ENCODE data around the gene RASA4B. TPM values are rescaled to one million over a fixed set of nuclear protein-coding genes. Genes with fewer than 3 reads are reported as not detected.
"Not testable (repeated sequence)": the region's sequence is repeated elsewhere in the genome, so short reads cannot be mapped to it uniquely, and the experiment has no call there.

Gene RASA4B
- total RNA-seq, 3 donors from 2014 or later = 8.0 to 30.8 (median 12.2) TPM

GRCh38 chr7:102497308-102497707 lies 20.3 kb downstream of the RASA4B start:
- H3K36me3 ChIP-seq (ENCODE audit: low read depth); ATAC-seq; intact Hi-C loops (cut with DNase I, micrococcal nuclease); H3K4me3 ChIP-seq; H3K9me3 ChIP-seq; H3K4me1 ChIP-seq (ENCODE audit: low read depth): not testable (repeated sequence)
- DNase-seq = peak in 2 of 3 donors; percentile 10 to 34

- H3K9me3 ChIP-seq; ATAC-seq; H3K4me1 ChIP-seq (ENCODE audit: low read depth); H3K36me3 ChIP-seq (ENCODE audit: low read depth); intact Hi-C loops (cut with DNase I, micrococcal nuclease); H3K4me3 ChIP-seq: not testable (repeated sequence)
- peak in 2 of 3 donors; percentile 12 to 23 for DNase-seq
Measured at GRCh38 chr7:102496861-102497260, 20.7 kb downstream of the RASA4B start.

- H3K36me3 ChIP-seq (ENCODE audit: low read depth); DNase-seq; intact Hi-C loops (cut with DNase I, micrococcal nuclease); H3K9me3 ChIP-seq; H3K4me3 ChIP-seq; H3K4me1 ChIP-seq (ENCODE audit: low read depth): not testable (repeated sequence)
- ATAC-seq = peak; percentile 57
Measured at GRCh38 chr7:102494473-102495149, 23.0 kb downstream of the RASA4B start.

- H3K4me3 ChIP-seq; H3K4me1 ChIP-seq (ENCODE audit: low read depth); H3K36me3 ChIP-seq (ENCODE audit: low read depth); ATAC-seq; intact Hi-C loops (cut with DNase I, micrococcal nuclease); H3K9me3 ChIP-seq: not testable (repeated sequence)
- peak; percentile 29 to 51 (median 46) for DNase-seq
Measured at GRCh38 chr7:102494026-102494425, 23.6 kb downstream of the RASA4B start.

- ATAC-seq = peak; percentile 74
- DNase-seq = not testable (repeated sequence)
Measured at GRCh38 chr7:102493220-102493935, 24.2 kb downstream of the RASA4B start.

GRCh38 chr7:102490529-102491075 lies 27.0 kb downstream of the RASA4B start:
- H3K4me1 ChIP-seq (ENCODE audit: low read depth); H3K36me3 ChIP-seq (ENCODE audit: low read depth); H3K9me3 ChIP-seq; intact Hi-C loops (cut with DNase I, micrococcal nuclease); H3K4me3 ChIP-seq: not testable (repeated sequence)
- DNase-seq = peak; percentile 87 to 98 (median 93)
- ATAC-seq = peak; percentile 81

More at GRCh38 chr7:102493220-102493935, 24.2 kb downstream of the RASA4B start:
- intact Hi-C loops (cut with DNase I, micrococcal nuclease); H3K4me1 ChIP-seq (ENCODE audit: low read depth); H3K4me3 ChIP-seq; H3K36me3 ChIP-seq (ENCODE audit: low read depth); H3K9me3 ChIP-seq: not testable (repeated sequence)

GRCh38 chr7:102484317-102484716 lies 33.3 kb downstream of the RASA4B start:
- H3K4me1 ChIP-seq (ENCODE audit: low read depth); H3K4me3 ChIP-seq; intact Hi-C loops (cut with DNase I, micrococcal nuclease); ATAC-seq; H3K36me3 ChIP-seq (ENCODE audit: low read depth); H3K9me3 ChIP-seq; DNase-seq: not testable (repeated sequence)

- DNase-seq; ATAC-seq; intact Hi-C loops (cut with DNase I, micrococcal nuclease); H3K9me3 ChIP-seq; H3K4me1 ChIP-seq (ENCODE audit: low read depth); H3K4me3 ChIP-seq; H3K36me3 ChIP-seq (ENCODE audit: low read depth): not testable (repeated sequence)
Measured at GRCh38 chr7:102481962-102482361, 35.6 kb downstream of the RASA4B start.

- ATAC-seq; H3K36me3 ChIP-seq (ENCODE audit: low read depth); intact Hi-C loops (cut with DNase I, micrococcal nuclease); H3K4me1 ChIP-seq (ENCODE audit: low read depth); H3K4me3 ChIP-seq; H3K9me3 ChIP-seq: not testable (repeated sequence)
- peak; percentile 44 to 67 (median 63) for DNase-seq
Measured at GRCh38 chr7:102479982-102480637, 37.5 kb downstream of the RASA4B start.

- DNase-seq; H3K4me1 ChIP-seq (ENCODE audit: low read depth); H3K4me3 ChIP-seq; ATAC-seq; H3K36me3 ChIP-seq (ENCODE audit: low read depth); H3K9me3 ChIP-seq; intact Hi-C loops (cut with DNase I, micrococcal nuclease): not testable (repeated sequence)
Measured at GRCh38 chr7:102479209-102479584, 38.4 kb downstream of the RASA4B start.
